Lung (tissue), 12 donors: ENCODE results near the gene NRK. TPM values are rescaled to one million over a fixed set of nuclear protein-coding genes. Genes with fewer than 3 reads are reported as not detected.

Experiments
- ATAC-seq: fragments of 200-7000 bp; cut with Tn5 transposase; one replicate; pipeline ENCODE4 v1.9.1; 2020; ENCODE audit warnings: moderate number of reproducible peaks; ENCODE audit not compliant: insufficient read depth, low FRiP score
- DNase-seq, 3 donors: peaks; one replicate each; pipeline ENCODE4 v3.0.0-alpha.2; 2013 to 2017
- H3K27ac ChIP-seq, 2 donors: one replicate each; pipeline ENCODE4 v1.5.1; 2013; ENCODE audit warnings: mild to moderate bottlenecking in 2 of 2, moderate library complexity in 2 of 2, control low read depth in 1 of 2, inconsistent platforms in 1 of 2, low read depth in 1 of 2, low read length in 1 of 2
- H3K27me3 ChIP-seq, 3 donors: one replicate each; pipeline ENCODE4 v1.5.1; 2013; ENCODE audit warnings: low read length in 2 of 3; ENCODE audit not compliant: control insufficient read depth in 3 of 3, insufficient read depth in 3 of 3
- H3K36me3 ChIP-seq, 4 donors: one replicate each; pipeline ENCODE4 v1.5.1; 2013; ENCODE audit warnings: low read length in 4 of 4, mild to moderate bottlenecking in 1 of 4, moderate library complexity in 1 of 4; ENCODE audit not compliant: control insufficient read depth in 4 of 4, insufficient read depth in 4 of 4
- H3K4me1 ChIP-seq, 5 donors: one replicate each; pipeline ENCODE4 v1.5.1; 2013; ENCODE audit warnings: low read length in 5 of 5, mild to moderate bottlenecking in 2 of 5, moderate library complexity in 1 of 5; ENCODE audit not compliant: control insufficient read depth in 5 of 5, insufficient read depth in 5 of 5
- H3K4me3 ChIP-seq: one replicate; pipeline ENCODE4 v1.5.1; 2013; ENCODE audit warnings: mild to moderate bottlenecking, control low read depth, moderate library complexity
- H3K9ac ChIP-seq, 2 donors: one replicate each; pipeline ENCODE4 v1.5.1; 2013; ENCODE audit warnings: low read length in 2 of 2, control low read depth in 1 of 2; ENCODE audit not compliant: insufficient read depth in 1 of 2
- H3K9me3 ChIP-seq, 4 donors: one replicate each; pipeline ENCODE4 v1.5.1; 2013; ENCODE audit warnings: low read length in 3 of 4, mild to moderate bottlenecking in 1 of 4, moderate library complexity in 1 of 4; ENCODE audit not compliant: control insufficient read depth in 4 of 4, insufficient read depth in 3 of 4
- CTCF ChIP-seq: IDR thresholded peaks from 2 replicates; pipeline ENCODE4 v1.5.1; 2012; ENCODE audit warnings: mild to moderate bottlenecking; ENCODE audit errors: control extremely low read depth, extremely low read depth
- WGBS, 2 donors: extraction: QIAGEN DNeasy Blood & Tissue Kit; methylation state at CpG; one replicate each; pipeline ENCODE4 v1.1.7; 2013; 5-methylcytosine and 5-hydroxymethylcytosine counted together
- polyA plus RNA-seq, 2 donors: library from polyadenylated mRNA; stranded (reverse); fragments of 200-250 nt; gene quantifications; one replicate each; pipeline ENCODE4 v1.2.1, GENCODE V29; 2013
- total RNA-seq, 2 donors: library from RNA; depleted of rRNA in 1 of 2; stranded (reverse); fragments of >200 nt in 1 of 2; gene quantifications; one replicate each; pipeline ENCODE4 v1.2.1, GENCODE V29; 2014 to 2021
- donor health status: control.
- donor health status: control.
- donor health status: Bipolar disorder and iron deficiency.
- donor health status: healthy.
- donor health status: DM: yes; HTN: yes; CAD: no.

NRK gene
- total and polyA plus RNA-seq, 4 donors: 0.12 to 12.2 (median 0.23) TPM

- no peak for TF ChIP-seq CTCF
- Histone ChIP-seq H3K9ac (no peak overlapping the region), H3K4me3 (no peak overlapping the region), H3K27me3 (peaks cover 0 to 2% (median 0%) of the 10 kb centered on the region in 3 donors), H3K36me3 (no peaks in the 10 kb centered on the region), H3K27ac (no peak overlapping the region), H3K9me3 (no peaks in the 10 kb centered on the region), H3K4me1 (no peaks in the 10 kb centered on the region)
- ATAC-seq: no peak
- 43 to 52% methylated on average over 2 of the region's 2 CpGs for WGBS, 2 donors
- no peak for DNase-seq
Observed at GRCh38 chrX:106005684-106006083, 183.3 kb downstream of the NRK start.

- 15 to 27% methylated on average over 1 of the region's 1 CpG for WGBS, 2 donors
- no peak for ATAC-seq
- no peak overlapping the region for H3K27ac ChIP-seq
- H3K9ac ChIP-seq: no peak overlapping the region
- no peaks in the 10 kb centered on the region for H3K4me1 ChIP-seq
- no peak for DNase-seq
- H3K27me3 ChIP-seq: peaks cover 0 to 2% (median 0%) of the 10 kb centered on the region in 3 donors
- peaks cover 0 to 7% (median 0%) of the 10 kb centered on the region in 4 donors for H3K9me3 ChIP-seq
- no peaks in the 10 kb centered on the region for H3K36me3 ChIP-seq
- TF ChIP-seq CTCF: no peak
- H3K4me3 ChIP-seq: no peak overlapping the region
Observed at GRCh38 chrX:106007815-106008214, 185.5 kb downstream of the NRK start.

Other genes starting within 250 kb of the NRK start
- not detected for gene SERPINA7, start 216.2 kb downstream of the NRK start, total RNA-seq
- gene SERPINA7, start 216.2 kb downstream of the NRK start, polyA plus RNA-seq: not detected